ENCODE data around the gene DIP2B. TPM values are rescaled to one million over a fixed set of nuclear protein-coding genes. Genes with fewer than 3 reads are reported as not detected.

Gene DIP2B
- total RNA-seq, 1 donor from 2014 or later, result 28.9 TPM

DNA sequence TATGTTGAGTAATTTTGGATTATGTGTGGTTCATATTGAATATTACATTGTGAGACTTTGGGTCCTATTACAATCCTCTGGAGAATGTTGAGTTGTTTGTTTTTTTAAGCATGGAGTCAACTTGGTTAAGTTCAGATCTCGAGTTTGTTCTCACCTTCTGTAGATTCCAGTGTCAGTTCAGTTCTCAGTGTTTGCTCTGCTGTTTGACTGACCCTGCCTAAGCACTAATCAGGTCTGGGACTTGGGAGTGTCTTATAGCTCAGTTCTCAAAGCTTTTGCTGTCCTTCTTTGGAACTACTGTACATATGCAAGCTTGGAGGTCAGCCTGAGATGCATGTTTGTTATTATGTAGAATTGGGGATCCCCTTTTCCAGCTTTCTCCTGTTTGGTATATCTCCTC is 63.1 kb downstream of the DIP2B start:
- peaks cover 52% of the 10 kb centered on the region for H3K4me1 Mint-ChIP-seq (ENCODE audit: unreplicated experiment)
- no peaks in the 10 kb centered on the region for H3K36me3 Mint-ChIP-seq (ENCODE audit: unreplicated experiment)
- H3K27me3 Mint-ChIP-seq (ENCODE audit: unreplicated experiment), result no peaks in the 10 kb centered on the region
- H3K9me3 Mint-ChIP-seq (ENCODE audit: unreplicated experiment), result no peaks in the 10 kb centered on the region
- H3K4me3 Mint-ChIP-seq (ENCODE audit: unreplicated experiment), result no peak overlapping the region
- H3K27ac Mint-ChIP-seq (ENCODE audit: unreplicated experiment), result peak overlapping the region; percentile 25
- TF ChIP-seq, protein P1, sequence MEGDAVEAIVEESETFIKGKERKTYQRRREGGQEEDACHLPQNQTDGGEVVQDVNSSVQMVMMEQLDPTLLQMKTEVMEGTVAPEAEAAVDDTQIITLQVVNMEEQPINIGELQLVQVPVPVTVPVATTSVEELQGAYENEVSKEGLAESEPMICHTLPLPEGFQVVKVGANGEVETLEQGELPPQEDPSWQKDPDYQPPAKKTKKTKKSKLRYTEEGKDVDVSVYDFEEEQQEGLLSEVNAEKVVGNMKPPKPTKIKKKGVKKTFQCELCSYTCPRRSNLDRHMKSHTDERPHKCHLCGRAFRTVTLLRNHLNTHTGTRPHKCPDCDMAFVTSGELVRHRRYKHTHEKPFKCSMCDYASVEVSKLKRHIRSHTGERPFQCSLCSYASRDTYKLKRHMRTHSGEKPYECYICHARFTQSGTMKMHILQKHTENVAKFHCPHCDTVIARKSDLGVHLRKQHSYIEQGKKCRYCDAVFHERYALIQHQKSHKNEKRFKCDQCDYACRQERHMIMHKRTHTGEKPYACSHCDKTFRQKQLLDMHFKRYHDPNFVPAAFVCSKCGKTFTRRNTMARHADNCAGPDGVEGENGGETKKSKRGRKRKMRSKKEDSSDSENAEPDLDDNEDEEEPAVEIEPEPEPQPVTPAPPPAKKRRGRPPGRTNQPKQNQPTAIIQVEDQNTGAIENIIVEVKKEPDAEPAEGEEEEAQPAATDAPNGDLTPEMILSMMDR (IDR thresholded peaks at IDR 0.05), result no peak
- no peak for DNase-seq (ENCODE audit: extremely low spot score, unreplicated experiment)

DNA sequence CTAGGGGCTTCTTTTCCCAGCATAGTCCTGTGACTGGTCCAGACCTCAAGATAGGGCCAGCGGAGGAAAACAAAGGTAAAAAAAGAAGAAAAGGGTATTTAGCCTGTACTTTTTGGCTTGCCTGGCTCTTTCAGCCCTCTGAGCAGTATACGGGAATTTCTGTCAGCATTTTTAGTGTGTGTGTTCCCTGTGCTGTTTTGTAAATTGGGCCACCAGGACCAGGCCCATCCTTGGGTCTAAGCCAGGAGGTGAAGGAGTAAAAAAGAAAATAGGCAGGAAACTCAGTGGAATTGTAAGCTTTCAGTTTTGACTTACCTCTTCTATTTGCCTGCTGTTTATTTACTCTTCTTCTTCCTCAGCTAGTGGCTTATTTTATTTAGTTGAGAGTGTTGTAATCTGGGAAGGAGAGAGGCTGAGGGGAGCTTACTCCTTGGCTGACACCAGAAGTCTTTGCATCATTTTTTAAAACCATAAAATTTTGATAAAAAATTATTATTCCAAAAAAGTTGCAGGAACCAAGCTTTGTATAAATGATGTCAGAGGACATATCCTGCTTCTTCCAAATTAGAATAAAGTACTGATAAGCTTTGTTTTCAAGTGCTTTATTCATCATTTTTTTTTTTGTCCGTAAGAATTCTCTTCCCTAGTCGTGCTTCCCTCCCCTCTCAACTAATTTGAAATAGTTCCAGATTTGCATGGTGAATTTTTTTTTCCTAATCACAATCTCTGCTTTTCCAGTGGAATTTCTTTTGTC is 63.7 kb downstream of the DIP2B start:
- Mint-ChIP-seq H3K4me3 (ENCODE audit: unreplicated experiment) (no peak overlapping the region), H3K27ac (ENCODE audit: unreplicated experiment) (peak overlapping the region; percentile 41), H3K36me3 (ENCODE audit: unreplicated experiment) (no peaks in the 10 kb centered on the region), H3K9me3 (ENCODE audit: unreplicated experiment) (no peaks in the 10 kb centered on the region), H3K4me1 (ENCODE audit: unreplicated experiment) (peaks cover 58% of the 10 kb centered on the region), H3K27me3 (ENCODE audit: unreplicated experiment) (no peaks in the 10 kb centered on the region)
- DNase-seq (ENCODE audit: extremely low spot score, unreplicated experiment), result no peak
- TF ChIP-seq, protein P1 (IDR thresholded peaks at IDR 0.05), result no peak

DNA sequence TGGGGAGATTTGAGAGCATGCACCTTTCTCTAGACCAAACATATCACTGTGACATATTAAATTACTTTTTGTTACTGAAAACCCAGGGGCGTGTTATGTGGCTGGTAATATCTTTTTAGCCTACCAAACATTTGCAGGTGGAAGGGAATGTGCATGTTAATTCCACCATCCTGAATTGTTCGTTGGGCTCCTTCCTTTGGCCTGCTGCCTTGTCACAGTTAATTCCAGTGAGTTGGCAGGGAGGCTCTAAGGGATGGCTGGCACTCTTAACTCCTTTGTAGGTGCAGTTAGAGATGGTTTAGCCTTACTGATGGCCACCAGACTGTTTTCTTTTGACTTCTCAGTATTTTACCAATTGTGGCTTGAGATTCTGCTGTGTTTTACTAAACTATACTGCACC is 64.5 kb downstream of the DIP2B start:
- H3K9me3 Mint-ChIP-seq (ENCODE audit: unreplicated experiment), result no peaks in the 10 kb centered on the region
- H3K36me3 Mint-ChIP-seq (ENCODE audit: unreplicated experiment), result no peaks in the 10 kb centered on the region
- DNase-seq (ENCODE audit: extremely low spot score, unreplicated experiment), result no peak
- TF ChIP-seq, protein P1 (IDR thresholded peaks at IDR 0.05), result no peak
- peaks cover 65% of the 10 kb centered on the region for H3K4me1 Mint-ChIP-seq (ENCODE audit: unreplicated experiment)
- H3K27ac Mint-ChIP-seq (ENCODE audit: unreplicated experiment), result no peak overlapping the region
- H3K4me3 Mint-ChIP-seq (ENCODE audit: unreplicated experiment), result no peak overlapping the region
- H3K27me3 Mint-ChIP-seq (ENCODE audit: unreplicated experiment), result no peaks in the 10 kb centered on the region

DNA sequence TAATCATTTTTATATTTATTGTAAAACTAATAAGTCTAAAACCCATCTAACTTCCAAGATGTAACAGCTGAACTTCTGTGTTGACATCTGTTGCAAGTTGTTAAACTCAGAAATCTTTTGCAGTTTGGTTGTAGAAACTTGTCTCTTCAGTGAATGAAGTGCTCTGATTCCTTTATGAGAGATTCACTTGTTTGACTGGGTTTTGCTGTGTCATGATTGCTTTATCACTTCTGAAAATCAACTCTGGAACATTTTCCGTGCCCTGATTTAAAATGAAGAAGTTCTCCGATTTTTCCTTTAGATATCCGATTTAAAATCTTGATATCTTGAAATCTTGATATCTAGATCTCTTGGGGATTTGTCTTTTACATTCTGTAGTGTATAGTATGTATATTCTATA is 65.1 kb downstream of the DIP2B start:
- Mint-ChIP-seq H3K27me3 (ENCODE audit: unreplicated experiment) (no peaks in the 10 kb centered on the region), H3K36me3 (ENCODE audit: unreplicated experiment) (no peaks in the 10 kb centered on the region), H3K4me3 (ENCODE audit: unreplicated experiment) (no peak overlapping the region), H3K4me1 (ENCODE audit: unreplicated experiment) (peaks cover 66% of the 10 kb centered on the region), H3K9me3 (ENCODE audit: unreplicated experiment) (no peaks in the 10 kb centered on the region), H3K27ac (ENCODE audit: unreplicated experiment) (no peak overlapping the region)
- no peak for DNase-seq (ENCODE audit: extremely low spot score, unreplicated experiment)
- TF ChIP-seq, protein P1 (IDR thresholded peaks at IDR 0.05), result no peak

DNA sequence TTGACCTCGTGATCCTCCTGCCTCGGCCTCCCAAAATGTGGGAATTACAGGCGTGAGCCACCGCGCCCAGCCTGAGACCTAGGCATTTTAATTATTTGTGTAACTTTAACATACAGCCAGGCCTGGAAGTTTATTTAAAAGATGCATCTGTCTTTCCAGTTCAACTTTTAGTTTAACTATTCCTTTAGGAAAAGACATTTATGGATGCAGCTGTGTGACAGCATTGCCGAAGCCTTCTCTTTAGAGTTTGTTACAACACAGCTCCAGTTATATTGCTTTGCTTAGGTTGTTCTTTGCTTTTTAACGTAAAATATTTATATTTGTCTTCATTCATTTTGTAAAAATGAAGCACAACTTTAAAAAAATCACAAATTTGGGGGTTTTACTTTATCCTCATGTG is 67.0 kb downstream of the DIP2B start:
- Mint-ChIP-seq H3K9me3 (ENCODE audit: unreplicated experiment) (no peaks in the 10 kb centered on the region), H3K4me1 (ENCODE audit: unreplicated experiment) (peaks cover 65% of the 10 kb centered on the region), H3K36me3 (ENCODE audit: unreplicated experiment) (no peaks in the 10 kb centered on the region), H3K27ac (ENCODE audit: unreplicated experiment) (no peak overlapping the region), H3K4me3 (ENCODE audit: unreplicated experiment) (no peak overlapping the region), H3K27me3 (ENCODE audit: unreplicated experiment) (no peaks in the 10 kb centered on the region)
- TF ChIP-seq, protein P1 (IDR thresholded peaks at IDR 0.05), result no peak
- no peak for DNase-seq (ENCODE audit: extremely low spot score, unreplicated experiment)

Measured in osteocyte (in vitro differentiated cells).